ENCODE results near the gene ALDH1A3.

ALDH1A3 gene

GRCh38 chr15:100881573-100882336 is 2.1 kb downstream of the ALDH1A3 start:
- no peak for DNase-seq (ENCODE audit: low read depth in 2 of 2)

GRCh38 chr15:100885116-100885515 is 5.5 kb downstream of the ALDH1A3 start:
- no peak for DNase-seq (ENCODE audit: low read depth in 2 of 2)

GRCh38 chr15:100885811-100886210 is 6.2 kb downstream of the ALDH1A3 start:
- DNase-seq (ENCODE audit: low read depth in 2 of 2) = no peak

GRCh38 chr15:100887211-100887913 is 7.7 kb downstream of the ALDH1A3 start:
- DNase-seq (ENCODE audit: low read depth in 2 of 2) = no peak

GRCh38 chr15:100889385-100890050 is 9.9 kb downstream of the ALDH1A3 start:
- DNase-seq (ENCODE audit: low read depth in 2 of 2) = peak; percentile 26 to 29

GRCh38 chr15:100890051-100890720 is 10.6 kb downstream of the ALDH1A3 start:
- no peak for DNase-seq (ENCODE audit: low read depth in 2 of 2)

- DNase-seq (ENCODE audit: low read depth in 2 of 2) = no peak
Observed at GRCh38 chr15:100890850-100891249, 11.2 kb downstream of the ALDH1A3 start.

- no peak for DNase-seq (ENCODE audit: low read depth in 2 of 2)
Observed at GRCh38 chr15:100891307-100892012, 11.8 kb downstream of the ALDH1A3 start.

GRCh38 chr15:100892013-100892355 is 12.4 kb downstream of the ALDH1A3 start:
- no peak for DNase-seq (ENCODE audit: low read depth in 2 of 2)

- no peak for DNase-seq (ENCODE audit: low read depth in 2 of 2)
Observed at GRCh38 chr15:100893261-100893963, 13.8 kb downstream of the ALDH1A3 start.

- no peak for DNase-seq (ENCODE audit: low read depth in 2 of 2)
Observed at GRCh38 chr15:100893964-100894295, 14.3 kb downstream of the ALDH1A3 start.

- DNase-seq (ENCODE audit: low read depth in 2 of 2) = no peak
Observed at GRCh38 chr15:100895721-100896120, 16.1 kb downstream of the ALDH1A3 start.

- no peak for DNase-seq (ENCODE audit: low read depth in 2 of 2)
Observed at GRCh38 chr15:100897221-100898151, 17.9 kb downstream of the ALDH1A3 start.

- no peak for DNase-seq (ENCODE audit: low read depth in 2 of 2)
Observed at GRCh38 chr15:100898152-100898490, 18.5 kb downstream of the ALDH1A3 start.

- DNase-seq (ENCODE audit: low read depth in 2 of 2) = no peak
Observed at GRCh38 chr15:100898661-100899462, 19.2 kb downstream of the ALDH1A3 start.

GRCh38 chr15:100899601-100900000 is 20.0 kb downstream of the ALDH1A3 start:
- no peak for DNase-seq (ENCODE audit: low read depth in 2 of 2)

- no peak for DNase-seq (ENCODE audit: low read depth in 2 of 2)
Observed at GRCh38 chr15:100900136-100900794, 20.6 kb downstream of the ALDH1A3 start.

GRCh38 chr15:100900795-100901169 is 21.2 kb downstream of the ALDH1A3 start:
- no peak for DNase-seq (ENCODE audit: low read depth in 2 of 2)

GRCh38 chr15:100901296-100901695 is 21.7 kb downstream of the ALDH1A3 start:
- DNase-seq (ENCODE audit: low read depth in 2 of 2) = no peak
